ENCODE results near the gene MAB21L1. TPM values are rescaled to one million over a fixed set of nuclear protein-coding genes. Genes with fewer than 3 reads are reported as not detected.

MAB21L1 gene
- polyA plus RNA-seq, 1 experiment: 0.02 TPM

DNA sequence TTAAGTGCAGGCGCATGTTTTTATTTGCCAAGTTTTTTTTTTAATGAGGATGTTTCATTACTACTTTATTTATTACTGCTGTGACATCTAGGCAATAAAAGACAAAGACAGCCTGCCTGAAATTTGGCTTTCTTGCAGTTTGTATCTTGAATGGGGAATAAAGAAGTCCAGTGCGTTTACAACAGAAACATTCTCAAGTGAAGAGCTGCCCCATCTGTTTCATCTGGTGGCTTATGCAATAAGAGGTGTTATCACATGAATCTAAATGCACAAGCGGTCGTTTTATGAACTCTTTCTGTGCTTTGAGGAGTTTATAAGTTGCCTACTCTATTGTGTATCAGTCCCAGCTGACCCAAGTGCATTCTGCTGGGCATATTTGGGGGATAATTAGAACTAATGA, 12.6 kb upstream of the MAB21L1 start:
- Histone ChIP-seq H3K4me3 (ENCODE audit: low read depth, low read length) (no peak overlapping the region), H3K27me3 (ENCODE audit: control insufficient read depth, insufficient read depth, low read length) (no peaks in the 10 kb centered on the region), H3K27ac (ENCODE audit: low read depth, low read length) (no peak overlapping the region), H3K9me3 (ENCODE audit: control insufficient read depth, insufficient read depth, low read length) (no peaks in the 10 kb centered on the region)
- CTCF ChIA-PET: no interaction called here
- TF ChIP-seq, protein P1, sequence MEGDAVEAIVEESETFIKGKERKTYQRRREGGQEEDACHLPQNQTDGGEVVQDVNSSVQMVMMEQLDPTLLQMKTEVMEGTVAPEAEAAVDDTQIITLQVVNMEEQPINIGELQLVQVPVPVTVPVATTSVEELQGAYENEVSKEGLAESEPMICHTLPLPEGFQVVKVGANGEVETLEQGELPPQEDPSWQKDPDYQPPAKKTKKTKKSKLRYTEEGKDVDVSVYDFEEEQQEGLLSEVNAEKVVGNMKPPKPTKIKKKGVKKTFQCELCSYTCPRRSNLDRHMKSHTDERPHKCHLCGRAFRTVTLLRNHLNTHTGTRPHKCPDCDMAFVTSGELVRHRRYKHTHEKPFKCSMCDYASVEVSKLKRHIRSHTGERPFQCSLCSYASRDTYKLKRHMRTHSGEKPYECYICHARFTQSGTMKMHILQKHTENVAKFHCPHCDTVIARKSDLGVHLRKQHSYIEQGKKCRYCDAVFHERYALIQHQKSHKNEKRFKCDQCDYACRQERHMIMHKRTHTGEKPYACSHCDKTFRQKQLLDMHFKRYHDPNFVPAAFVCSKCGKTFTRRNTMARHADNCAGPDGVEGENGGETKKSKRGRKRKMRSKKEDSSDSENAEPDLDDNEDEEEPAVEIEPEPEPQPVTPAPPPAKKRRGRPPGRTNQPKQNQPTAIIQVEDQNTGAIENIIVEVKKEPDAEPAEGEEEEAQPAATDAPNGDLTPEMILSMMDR (IDR thresholded peaks at IDR 0.05; ENCODE audit: low read depth, low read length): no peak
- DNase-seq (ENCODE audit: low read depth, low spot score): no peak
- POLR2A ChIA-PET: interaction anchor here (0.5 kb wide), 1 partner anchor 98 kb away, joined by 4 read pairs; no protein-coding TSS in a partner anchor

DNA sequence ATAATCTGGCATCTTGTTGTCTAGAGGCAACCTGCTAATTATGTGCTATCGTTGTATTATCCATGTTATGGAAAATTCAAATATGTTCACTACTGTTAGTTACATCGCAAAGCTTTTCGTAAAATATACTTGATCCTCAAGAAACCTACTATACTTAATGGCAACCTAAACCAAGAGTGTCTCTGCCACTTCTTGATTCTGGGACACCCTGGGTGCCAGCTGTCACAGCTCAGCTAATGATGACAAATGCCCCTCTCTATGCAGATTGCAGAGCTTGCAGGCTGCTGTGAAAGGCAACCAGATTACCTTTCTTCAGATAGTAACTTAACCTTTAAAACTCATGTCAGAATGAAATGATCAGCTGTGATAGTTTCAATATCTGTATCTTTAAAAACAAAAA, 8.9 kb upstream of the MAB21L1 start:
- no peak overlapping the region for H3K4me3 ChIP-seq (ENCODE audit: low read depth, low read length)
- ChIA-PET CTCF (no interaction called here), POLR2A (no interaction called here)
- TF ChIP-seq, protein P1 (IDR thresholded peaks at IDR 0.05; ENCODE audit: low read depth, low read length): no peak
- H3K9me3 ChIP-seq (ENCODE audit: control insufficient read depth, insufficient read depth, low read length): no peaks in the 10 kb centered on the region
- H3K27me3 ChIP-seq (ENCODE audit: control insufficient read depth, insufficient read depth, low read length): no peaks in the 10 kb centered on the region
- no peak overlapping the region for H3K27ac ChIP-seq (ENCODE audit: low read depth, low read length)
- no peak for DNase-seq (ENCODE audit: low read depth, low spot score)

DNA sequence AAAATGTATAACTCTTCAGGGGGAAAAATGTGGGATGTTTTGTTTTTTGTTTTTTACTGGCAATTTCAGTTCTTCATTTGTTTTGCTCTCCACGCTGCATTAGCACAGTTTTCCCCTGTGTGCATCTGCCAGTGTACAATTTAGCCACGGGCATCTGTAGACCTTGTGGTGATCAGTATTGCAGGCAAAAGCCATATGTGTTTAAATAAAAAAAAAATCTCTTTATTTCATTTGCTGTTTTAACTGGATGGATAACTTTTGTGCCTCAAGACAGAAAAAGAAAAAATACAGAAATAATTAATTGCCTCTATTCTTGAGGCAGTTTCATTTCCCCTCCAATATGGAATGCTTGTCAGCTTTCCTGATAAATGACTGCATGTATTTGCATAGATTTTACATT, 7.9 kb upstream of the MAB21L1 start:
- TF ChIP-seq, protein P1 (IDR thresholded peaks at IDR 0.05; ENCODE audit: low read depth, low read length): no peak
- no peak for DNase-seq (ENCODE audit: low read depth, low spot score)
- no peaks in the 10 kb centered on the region for H3K9me3 ChIP-seq (ENCODE audit: control insufficient read depth, insufficient read depth, low read length)
- no peak overlapping the region for H3K27ac ChIP-seq (ENCODE audit: low read depth, low read length)
- ChIA-PET CTCF (no interaction called here), POLR2A (no interaction called here)
- no peaks in the 10 kb centered on the region for H3K27me3 ChIP-seq (ENCODE audit: control insufficient read depth, insufficient read depth, low read length)
- H3K4me3 ChIP-seq (ENCODE audit: low read depth, low read length): no peak overlapping the region

DNA sequence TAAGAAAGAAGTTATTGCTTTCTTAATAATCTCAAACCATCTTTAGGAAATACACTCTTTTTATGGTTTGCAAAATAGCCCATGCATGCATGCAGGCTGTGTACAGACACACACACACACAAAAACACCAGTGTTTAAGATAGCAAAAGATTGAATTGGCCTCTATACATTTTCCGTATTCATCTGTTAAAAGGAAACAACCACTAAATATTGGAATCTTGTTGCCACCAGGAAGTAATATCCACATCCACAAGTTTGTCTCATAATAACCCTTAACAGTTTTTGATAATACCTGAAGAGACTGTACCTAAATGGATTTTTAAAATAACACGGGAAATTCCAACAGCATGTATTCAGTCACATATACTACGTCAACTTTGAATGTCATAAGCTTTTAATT, 7.3 kb upstream of the MAB21L1 start:
- POLR2A ChIA-PET: no interaction called here
- peaks cover under 1% of the 10 kb centered on the region; the same call in 1 of the 2 replicates for H3K9me3 ChIP-seq (ENCODE audit: control insufficient read depth, insufficient read depth, low read length)
- TF ChIP-seq, protein P1 (IDR thresholded peaks at IDR 0.05; ENCODE audit: low read depth, low read length): no peak
- no peak overlapping the region for H3K4me3 ChIP-seq (ENCODE audit: low read depth, low read length)
- peaks cover 6% of the 10 kb centered on the region for H3K27me3 ChIP-seq (ENCODE audit: control insufficient read depth, insufficient read depth, low read length)
- DNase-seq (ENCODE audit: low read depth, low spot score): no peak
- no peak overlapping the region for H3K27ac ChIP-seq (ENCODE audit: low read depth, low read length)
- CTCF ChIA-PET: no interaction called here

DNA sequence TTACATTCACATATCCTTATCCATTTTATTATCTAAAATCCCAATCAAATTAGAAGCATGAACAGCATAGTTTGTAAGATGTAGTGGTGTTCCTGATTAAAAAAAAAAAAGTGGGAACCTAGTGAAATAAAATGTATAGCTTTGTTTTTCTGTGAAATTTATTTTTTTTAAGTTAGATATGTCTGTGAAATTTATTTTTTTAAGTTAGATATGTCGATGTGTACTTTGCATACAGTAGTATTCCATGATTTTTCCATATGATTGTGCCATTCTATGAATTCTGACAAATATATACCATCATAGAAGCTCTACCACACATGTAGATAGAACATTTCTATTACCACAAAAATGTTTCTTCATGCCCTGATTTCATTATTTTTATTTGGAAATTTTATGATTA, 6.0 kb upstream of the MAB21L1 start:
- POLR2A ChIA-PET: no interaction called here
- DNase-seq (ENCODE audit: low read depth, low spot score): no peak
- H3K27me3 ChIP-seq (ENCODE audit: control insufficient read depth, insufficient read depth, low read length): peaks cover 18% of the 10 kb centered on the region
- H3K27ac ChIP-seq (ENCODE audit: low read depth, low read length): no peak overlapping the region
- CTCF ChIA-PET: no interaction called here
- peaks cover 5% of the 10 kb centered on the region; the same call in 1 of the 2 replicates for H3K9me3 ChIP-seq (ENCODE audit: control insufficient read depth, insufficient read depth, low read length)
- TF ChIP-seq, protein P1 (IDR thresholded peaks at IDR 0.05; ENCODE audit: low read depth, low read length): no peak
- H3K4me3 ChIP-seq (ENCODE audit: low read depth, low read length): no peak overlapping the region
